Measurements from ENCODE around the gene KCND3.

GRCh38 chr1:111903871-111904449 lies 85.5 kb downstream of the KCND3 start:
- TF ChIP-seq CTCF (tag by site-specific recombination; IDR thresholded peaks at IDR 0.05) (no peak), ZNF18 (tag by site-specific recombination; IDR thresholded peaks at IDR 0.05) (no peak), ZBTB7A (tag by site-specific recombination; IDR thresholded peaks at IDR 0.05; ENCODE audit: low read depth) (no peak), ZBTB11 (tag by site-specific recombination; conservative IDR thresholded peaks at IDR 0.05; ENCODE audit: low read depth) (no peak), TSHZ1 (tag by site-specific recombination; IDR thresholded peaks at IDR 0.05; ENCODE audit: borderline replicate concordance) (no peak), ZNF26 (tag by site-specific recombination; IDR thresholded peaks at IDR 0.05) (no peak), ZNF843 (tag by site-specific recombination; IDR thresholded peaks at IDR 0.05) (no peak), ZNF585B (tag by site-specific recombination; IDR thresholded peaks at IDR 0.05) (no peak), ZNF366 (tag by site-specific recombination; conservative IDR thresholded peaks at IDR 0.05) (no peak), SETDB1 (IDR thresholded peaks at IDR 0.05; ENCODE audit: insufficient read length, low read length) (no peak)
